Gastroesophageal sphincter (tissue), 4 donors: ENCODE data around the gene AGPAT4. TPM values are rescaled to one million over a fixed set of nuclear protein-coding genes. Genes with fewer than 3 reads are reported as not detected.

ENCODE experiments used
- ATAC-seq: fragments of 150-250 bp; one replicate; pipeline ENCODE4 v1.9.1; 2016; ENCODE audit warnings: mild to moderate bottlenecking, moderate library complexity
- H3K27ac ChIP-seq, 4 donors: fragments of 200-600 bp; sonication (generic) in 3 of 4; 1 replicate in 3 of 4; 2 replicates in 1 of 4; pipeline ENCODE4 v1.5.1; 2016 to 2019
- H3K27me3 ChIP-seq: fragments of 200-600 bp; sonication (generic); one replicate; pipeline ENCODE4 v1.5.1; 2019
- H3K36me3 ChIP-seq, 2 donors: fragments of 200-600 bp; sonication (generic); one replicate each; pipeline ENCODE4 v1.5.1; 2019; ENCODE audit warnings: control low read depth in 1 of 2
- H3K4me1 ChIP-seq, 3 donors: fragments of 200-600 bp; sonication (generic); 1 replicate in 2 of 3; 2 replicates in 1 of 3; pipeline ENCODE4 v1.5.1; 2016 to 2019; ENCODE audit warnings: control low read depth in 2 of 3
- H3K4me3 ChIP-seq, 2 donors: fragments of 200-600 bp; sonication (generic); one replicate each; pipeline ENCODE4 v1.5.1; 2019; ENCODE audit warnings: mild to moderate bottlenecking in 1 of 2, moderate library complexity in 1 of 2
- H3K9me3 ChIP-seq, 3 donors: fragments of 200-600 bp; sonication (generic); one replicate each; pipeline ENCODE4 v1.5.1; 2017 to 2019; ENCODE audit warnings: control low read depth in 2 of 3
- EP300 ChIP-seq: sonication (generic); formaldehyde crosslinking; IDR thresholded peaks from one replicate; pipeline ENCODE4 v1.6.1; 2017; ENCODE audit warnings: antibody characterized with exemption, mild to moderate bottlenecking
- POLR2A ChIP-seq, 2 donors: fragments of 450-650 bp; IDR thresholded peaks; one replicate each; pipeline ENCODE4 v1.6.1; 2017; ENCODE audit warnings: antibody characterized with exemption in 2 of 2, mild to moderate bottlenecking in 2 of 2, moderate library complexity in 1 of 2
- POLR2AphosphoS5 ChIP-seq: sonication (generic); formaldehyde crosslinking; IDR thresholded peaks from one replicate; pipeline ENCODE4 v1.6.1; 2017; ENCODE audit warnings: antibody characterized with exemption
- WGBS, 2 donors: methylation state at CpG; one replicate each; pipeline ENCODE4 v1.1.5; 2018; ENCODE audit warnings: low coverage in 1 of 2; 5-methylcytosine and 5-hydroxymethylcytosine counted together
- total RNA-seq, 4 donors: library from RNA; depleted of rRNA; stranded (reverse); fragments of >200 nt; gene quantifications; one replicate each; pipeline ENCODE4 v1.1.0, GENCODE V29; 2016
- TF ChIP-seq, protein P1 (sequence below), 4 experiments: fragments of 200-600 bp in 2 of 4; fragments of 450-650 bp in 2 of 4; sonication (generic) in 1 of 4; IDR thresholded peaks; one replicate each; pipeline ENCODE4 v1.5.1; 2017 to 2019; ENCODE audit warnings: antibody characterized with exemption in 4 of 4, mild to moderate bottlenecking in 2 of 4, moderate library complexity in 2 of 4

The AGPAT4 gene
- total RNA-seq, 4 donors from 2014 or later, result 7.2 to 10.8 (median 9.1) TPM

DNA sequence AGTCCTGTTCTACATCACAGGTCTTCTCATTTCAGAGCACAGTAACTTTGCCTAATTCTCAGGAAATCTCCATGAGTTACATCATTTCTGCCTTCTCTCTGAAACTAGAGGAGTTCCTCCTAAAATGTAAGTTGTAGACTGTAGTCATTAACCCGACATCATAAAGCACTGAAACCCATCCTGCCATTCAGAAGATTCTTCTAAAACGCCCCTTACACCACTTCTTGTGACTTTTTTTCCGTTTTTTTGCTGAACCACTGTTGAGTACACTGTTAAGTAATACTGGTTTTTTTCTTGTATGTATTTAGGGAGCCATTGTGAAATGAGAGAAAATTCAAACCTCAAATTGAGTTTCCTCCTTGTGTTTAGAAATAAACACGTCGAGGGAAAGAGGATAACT lies 164.9 kb downstream of the AGPAT4 start:
- Histone ChIP-seq H3K27me3 (no peaks in the 10 kb centered on the region), H3K9me3 (no peaks in the 10 kb centered on the region), H3K27ac (no peak overlapping the region), H3K36me3 (peaks cover 8 to 100% of the 10 kb centered on the region in 2 donors), H3K4me3 (no peak overlapping the region), H3K4me1 (no peaks in the 10 kb centered on the region)
- TF ChIP-seq EP300 (no peak), POLR2AphosphoS5 (no peak), POLR2A (IDR thresholded peaks at IDR 0.05) (no peak)
- TF ChIP-seq, protein P1, sequence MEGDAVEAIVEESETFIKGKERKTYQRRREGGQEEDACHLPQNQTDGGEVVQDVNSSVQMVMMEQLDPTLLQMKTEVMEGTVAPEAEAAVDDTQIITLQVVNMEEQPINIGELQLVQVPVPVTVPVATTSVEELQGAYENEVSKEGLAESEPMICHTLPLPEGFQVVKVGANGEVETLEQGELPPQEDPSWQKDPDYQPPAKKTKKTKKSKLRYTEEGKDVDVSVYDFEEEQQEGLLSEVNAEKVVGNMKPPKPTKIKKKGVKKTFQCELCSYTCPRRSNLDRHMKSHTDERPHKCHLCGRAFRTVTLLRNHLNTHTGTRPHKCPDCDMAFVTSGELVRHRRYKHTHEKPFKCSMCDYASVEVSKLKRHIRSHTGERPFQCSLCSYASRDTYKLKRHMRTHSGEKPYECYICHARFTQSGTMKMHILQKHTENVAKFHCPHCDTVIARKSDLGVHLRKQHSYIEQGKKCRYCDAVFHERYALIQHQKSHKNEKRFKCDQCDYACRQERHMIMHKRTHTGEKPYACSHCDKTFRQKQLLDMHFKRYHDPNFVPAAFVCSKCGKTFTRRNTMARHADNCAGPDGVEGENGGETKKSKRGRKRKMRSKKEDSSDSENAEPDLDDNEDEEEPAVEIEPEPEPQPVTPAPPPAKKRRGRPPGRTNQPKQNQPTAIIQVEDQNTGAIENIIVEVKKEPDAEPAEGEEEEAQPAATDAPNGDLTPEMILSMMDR (IDR thresholded peaks at IDR 0.05), result no peak
- no peak for ATAC-seq
- WGBS, 2 donors, result 83 to 85% methylated on average over 5 of the region's 5 CpGs

GRCh38 chr6:161107779-161108730 lies 165.8 kb downstream of the AGPAT4 start:
- WGBS, 2 donors, result 87 to 91% methylated on average over 12 to 21 of the region's 23 CpGs
- no peak for TF ChIP-seq POLR2AphosphoS5
- TF ChIP-seq EP300, result no peak
- TF ChIP-seq, protein P1 (IDR thresholded peaks at IDR 0.05), result no peak
- TF ChIP-seq POLR2A (IDR thresholded peaks at IDR 0.05), result no peak
- no peak overlapping the region for H3K27ac ChIP-seq
- H3K9me3 ChIP-seq, result no peaks in the 10 kb centered on the region
- no peaks in the 10 kb centered on the region for H3K4me1 ChIP-seq
- H3K27me3 ChIP-seq, result no peaks in the 10 kb centered on the region
- no peak overlapping the region for H3K4me3 ChIP-seq
- peaks cover 7 to 100% of the 10 kb centered on the region in 2 donors for H3K36me3 ChIP-seq
- no peak for ATAC-seq

DNA sequence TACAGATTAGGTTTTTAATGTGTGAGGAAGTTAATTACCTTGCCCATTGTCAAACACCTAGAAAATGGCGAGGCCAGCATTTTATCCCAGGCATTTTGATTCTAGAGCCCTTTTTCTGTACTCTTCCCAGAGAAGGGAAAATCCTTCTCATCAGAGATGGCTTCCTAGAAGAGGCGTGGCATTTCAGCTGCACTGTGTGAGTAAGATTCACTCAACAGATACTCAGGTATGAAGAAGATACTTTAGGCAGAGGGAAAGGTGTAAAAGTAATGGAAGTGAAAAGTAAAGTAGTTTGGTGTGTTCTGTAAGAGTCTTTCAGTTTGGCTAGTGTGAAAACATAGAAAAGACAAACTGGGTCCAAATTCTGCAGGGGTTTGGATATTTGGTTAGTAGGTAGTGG lies 168.5 kb downstream of the AGPAT4 start:
- H3K36me3 ChIP-seq, result peaks cover 2 to 99% of the 10 kb centered on the region in 2 donors
- H3K4me3 ChIP-seq, result no peak overlapping the region
- TF ChIP-seq, protein P1 (IDR thresholded peaks at IDR 0.05), result no peak
- no peak for TF ChIP-seq POLR2A (IDR thresholded peaks at IDR 0.05)
- no peak for TF ChIP-seq POLR2AphosphoS5
- no peak for TF ChIP-seq EP300
- no peaks in the 10 kb centered on the region for H3K27me3 ChIP-seq
- no peak for ATAC-seq
- H3K9me3 ChIP-seq, result no peaks in the 10 kb centered on the region
- no peak overlapping the region for H3K27ac ChIP-seq
- 92 to 100% methylated on average over 2 of the region's 2 CpGs for WGBS, 2 donors
- no peaks in the 10 kb centered on the region for H3K4me1 ChIP-seq

GRCh38 chr6:161104966-161105365 lies 168.9 kb downstream of the AGPAT4 start:
- no peak for ATAC-seq
- TF ChIP-seq POLR2AphosphoS5, result no peak
- TF ChIP-seq, protein P1 (IDR thresholded peaks at IDR 0.05), result no peak
- no peak for TF ChIP-seq EP300
- no peak for TF ChIP-seq POLR2A (IDR thresholded peaks at IDR 0.05)
- H3K27me3 ChIP-seq, result no peaks in the 10 kb centered on the region
- H3K36me3 ChIP-seq, result peaks cover 2 to 99% of the 10 kb centered on the region in 2 donors
- H3K27ac ChIP-seq, result no peak overlapping the region
- H3K4me3 ChIP-seq, result no peak overlapping the region
- H3K9me3 ChIP-seq, result no peaks in the 10 kb centered on the region
- no peaks in the 10 kb centered on the region for H3K4me1 ChIP-seq

- Histone ChIP-seq H3K4me1 (no peaks in the 10 kb centered on the region), H3K27me3 (no peaks in the 10 kb centered on the region), H3K9me3 (no peaks in the 10 kb centered on the region), H3K27ac (no peak overlapping the region), H3K4me3 (no peak overlapping the region), H3K36me3 (peaks cover 0 to 99% of the 10 kb centered on the region in 2 donors)
- TF ChIP-seq POLR2A (IDR thresholded peaks at IDR 0.05) (no peak), POLR2AphosphoS5 (no peak), EP300 (no peak)
- TF ChIP-seq, protein P1 (IDR thresholded peaks at IDR 0.05), result no peak
- ATAC-seq, result no peak
- WGBS, 2 donors, result 95 to 100% methylated on average over 2 to 3 of the region's 4 CpGs
Observed at GRCh38 chr6:161103475-161103874, 170.4 kb downstream of the AGPAT4 start.
